Gastroesophageal sphincter (tissue), 4 donors: ENCODE data around the gene XRCC1. TPM values are rescaled to one million over a fixed set of nuclear protein-coding genes. Genes with fewer than 3 reads are reported as not detected.

Experiments
- ATAC-seq: fragments of 150-250 bp; one replicate; pipeline ENCODE4 v1.9.1; 2016; ENCODE audit warnings: mild to moderate bottlenecking, moderate library complexity
- H3K27ac ChIP-seq, 4 donors: fragments of 200-600 bp; sonication (generic) in 3 of 4; 1 replicate in 3 of 4; 2 replicates in 1 of 4; pipeline ENCODE4 v1.5.1; 2016 to 2019
- H3K27me3 ChIP-seq: fragments of 200-600 bp; sonication (generic); one replicate; pipeline ENCODE4 v1.5.1; 2019
- H3K36me3 ChIP-seq, 2 donors: fragments of 200-600 bp; sonication (generic); one replicate each; pipeline ENCODE4 v1.5.1; 2019; ENCODE audit warnings: control low read depth in 1 of 2
- H3K4me1 ChIP-seq, 3 donors: fragments of 200-600 bp; sonication (generic); 1 replicate in 2 of 3; 2 replicates in 1 of 3; pipeline ENCODE4 v1.5.1; 2016 to 2019; ENCODE audit warnings: control low read depth in 2 of 3
- H3K4me3 ChIP-seq, 2 donors: fragments of 200-600 bp; sonication (generic); one replicate each; pipeline ENCODE4 v1.5.1; 2019; ENCODE audit warnings: mild to moderate bottlenecking in 1 of 2, moderate library complexity in 1 of 2
- H3K9me3 ChIP-seq, 3 donors: fragments of 200-600 bp; sonication (generic); one replicate each; pipeline ENCODE4 v1.5.1; 2017 to 2019; ENCODE audit warnings: control low read depth in 2 of 3
- EP300 ChIP-seq: sonication (generic); formaldehyde crosslinking; IDR thresholded peaks from one replicate; pipeline ENCODE4 v1.6.1; 2017; ENCODE audit warnings: antibody characterized with exemption, mild to moderate bottlenecking
- POLR2A ChIP-seq, 2 donors: fragments of 450-650 bp; IDR thresholded peaks; one replicate each; pipeline ENCODE4 v1.6.1; 2017; ENCODE audit warnings: antibody characterized with exemption in 2 of 2, mild to moderate bottlenecking in 2 of 2, moderate library complexity in 1 of 2
- POLR2AphosphoS5 ChIP-seq: sonication (generic); formaldehyde crosslinking; IDR thresholded peaks from one replicate; pipeline ENCODE4 v1.6.1; 2017; ENCODE audit warnings: antibody characterized with exemption
- WGBS, 2 donors: methylation state at CpG; one replicate each; pipeline ENCODE4 v1.1.5; 2018; ENCODE audit warnings: low coverage in 1 of 2; 5-methylcytosine and 5-hydroxymethylcytosine counted together
- total RNA-seq, 4 donors: library from RNA; depleted of rRNA; stranded (reverse); fragments of >200 nt; gene quantifications; one replicate each; pipeline ENCODE4 v1.1.0, GENCODE V29; 2016
- TF ChIP-seq, protein P1 (sequence below), 4 experiments: fragments of 200-600 bp in 2 of 4; fragments of 450-650 bp in 2 of 4; sonication (generic) in 1 of 4; IDR thresholded peaks; one replicate each; pipeline ENCODE4 v1.5.1; 2017 to 2019; ENCODE audit warnings: antibody characterized with exemption in 4 of 4, mild to moderate bottlenecking in 2 of 4, moderate library complexity in 2 of 4

The XRCC1 gene
- total RNA-seq, 4 donors from 2014 or later = 17.9 to 31.0 (median 22.6) TPM

DNA sequence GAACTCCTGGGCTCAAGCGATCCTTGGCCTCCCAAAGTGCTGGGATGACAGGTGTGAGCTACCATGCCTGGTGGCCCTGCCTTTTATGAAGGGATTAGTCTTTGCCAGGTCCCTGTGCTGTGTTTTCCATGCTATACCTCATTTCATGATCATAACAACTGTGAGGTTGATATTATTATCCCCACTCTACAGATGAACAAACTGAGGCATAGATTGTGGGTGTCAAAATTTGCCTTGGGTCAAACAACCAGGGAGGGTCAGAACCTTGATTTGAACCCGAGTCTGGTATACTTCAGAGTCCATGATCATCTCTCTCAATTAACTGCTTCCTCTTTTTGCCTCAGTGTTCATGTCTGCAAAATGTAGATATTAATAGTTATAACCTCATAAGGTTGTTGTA lies 7.2 kb upstream of the XRCC1 start:
- no peak for ATAC-seq
- Histone ChIP-seq H3K9me3 (no peaks in the 10 kb centered on the region), H3K27me3 (no peaks in the 10 kb centered on the region), H3K4me1 (peaks cover 0 to 28% (median 6%) of the 10 kb centered on the region in 3 donors), H3K36me3 (peaks cover 0 to 17% of the 10 kb centered on the region in 2 donors), H3K27ac (no peak overlapping the region), H3K4me3 (no peak overlapping the region)
- TF ChIP-seq POLR2AphosphoS5 (no peak), EP300 (no peak), POLR2A (IDR thresholded peaks at IDR 0.05) (no peak)
- TF ChIP-seq, protein P1, sequence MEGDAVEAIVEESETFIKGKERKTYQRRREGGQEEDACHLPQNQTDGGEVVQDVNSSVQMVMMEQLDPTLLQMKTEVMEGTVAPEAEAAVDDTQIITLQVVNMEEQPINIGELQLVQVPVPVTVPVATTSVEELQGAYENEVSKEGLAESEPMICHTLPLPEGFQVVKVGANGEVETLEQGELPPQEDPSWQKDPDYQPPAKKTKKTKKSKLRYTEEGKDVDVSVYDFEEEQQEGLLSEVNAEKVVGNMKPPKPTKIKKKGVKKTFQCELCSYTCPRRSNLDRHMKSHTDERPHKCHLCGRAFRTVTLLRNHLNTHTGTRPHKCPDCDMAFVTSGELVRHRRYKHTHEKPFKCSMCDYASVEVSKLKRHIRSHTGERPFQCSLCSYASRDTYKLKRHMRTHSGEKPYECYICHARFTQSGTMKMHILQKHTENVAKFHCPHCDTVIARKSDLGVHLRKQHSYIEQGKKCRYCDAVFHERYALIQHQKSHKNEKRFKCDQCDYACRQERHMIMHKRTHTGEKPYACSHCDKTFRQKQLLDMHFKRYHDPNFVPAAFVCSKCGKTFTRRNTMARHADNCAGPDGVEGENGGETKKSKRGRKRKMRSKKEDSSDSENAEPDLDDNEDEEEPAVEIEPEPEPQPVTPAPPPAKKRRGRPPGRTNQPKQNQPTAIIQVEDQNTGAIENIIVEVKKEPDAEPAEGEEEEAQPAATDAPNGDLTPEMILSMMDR (IDR thresholded peaks at IDR 0.05) = no peak
- 77 to 100% methylated on average over 1 of the region's 2 CpGs for WGBS, 2 donors

DNA sequence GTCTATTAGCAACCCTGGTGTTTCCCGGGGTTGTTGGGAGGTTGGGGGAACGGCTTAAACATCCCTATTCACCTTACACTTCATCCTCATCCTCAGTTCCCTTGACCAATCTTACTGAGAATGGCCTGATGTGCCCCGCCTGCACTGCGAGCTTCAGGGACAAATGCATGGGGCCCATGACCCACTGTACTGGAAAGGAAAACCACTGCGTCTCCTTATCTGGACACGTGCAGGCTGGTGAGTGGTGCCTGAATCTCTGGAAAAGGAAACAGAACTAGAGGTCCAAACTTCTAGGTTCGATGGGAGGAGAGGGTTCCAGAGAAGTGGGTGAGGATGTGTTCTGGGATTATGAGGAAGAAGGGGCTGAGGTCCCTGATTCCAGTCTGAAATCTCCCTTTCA lies 6.1 kb upstream of the XRCC1 start:
- Histone ChIP-seq H3K4me1 (peaks cover 0 to 28% (median 6%) of the 10 kb centered on the region in 3 donors), H3K9me3 (no peaks in the 10 kb centered on the region), H3K4me3 (peak overlapping the region in 1 of 2 donors; percentile 54), H3K27me3 (no peaks in the 10 kb centered on the region), H3K36me3 (peaks cover 0 to 10% of the 10 kb centered on the region in 2 donors), H3K27ac (peak overlapping the region in 3 of 4 donors; percentile 64 to 81 (median 75))
- 43 to 60% methylated on average over 1 to 4 of the region's 7 CpGs for WGBS, 2 donors
- ATAC-seq = no peak
- TF ChIP-seq POLR2AphosphoS5 (no peak), POLR2A (IDR thresholded peaks at IDR 0.05) (no peak)
- TF ChIP-seq, protein P1 (IDR thresholded peaks at IDR 0.05) = no peak

DNA sequence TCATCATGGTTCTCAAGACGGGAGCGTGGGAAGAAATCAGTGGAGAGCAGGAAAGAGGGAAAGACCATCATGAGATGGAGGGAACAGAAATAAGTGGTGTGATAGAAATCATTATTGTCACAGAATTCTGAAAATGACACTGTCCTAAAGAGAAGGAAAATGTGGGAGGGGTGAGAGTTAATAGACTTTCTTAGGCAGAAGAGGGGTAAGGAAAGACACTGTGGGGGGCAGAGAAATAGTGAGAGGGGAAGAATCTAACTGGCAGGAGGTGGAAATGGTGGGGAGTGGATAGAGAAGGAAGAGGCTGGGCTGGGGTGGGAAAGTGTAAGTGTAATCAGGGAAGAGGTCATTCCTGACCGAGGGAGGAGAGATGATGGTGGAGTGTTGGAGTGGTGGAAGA lies 3.5 kb upstream of the XRCC1 start:
- Histone ChIP-seq H3K27me3 (no peaks in the 10 kb centered on the region), H3K27ac (no peak overlapping the region), H3K4me1 (peaks cover 0 to 49% (median 10%) of the 10 kb centered on the region in 3 donors), H3K4me3 (no peak overlapping the region), H3K36me3 (peaks cover 0 to under 1% of the 10 kb centered on the region in 2 donors), H3K9me3 (no peaks in the 10 kb centered on the region)
- WGBS, 2 donors = 74 to 85% methylated on average over 3 of the region's 3 CpGs
- no peak for ATAC-seq
- TF ChIP-seq, protein P1 (IDR thresholded peaks at IDR 0.05) = no peak
- TF ChIP-seq POLR2A (IDR thresholded peaks at IDR 0.05) = no peak

DNA sequence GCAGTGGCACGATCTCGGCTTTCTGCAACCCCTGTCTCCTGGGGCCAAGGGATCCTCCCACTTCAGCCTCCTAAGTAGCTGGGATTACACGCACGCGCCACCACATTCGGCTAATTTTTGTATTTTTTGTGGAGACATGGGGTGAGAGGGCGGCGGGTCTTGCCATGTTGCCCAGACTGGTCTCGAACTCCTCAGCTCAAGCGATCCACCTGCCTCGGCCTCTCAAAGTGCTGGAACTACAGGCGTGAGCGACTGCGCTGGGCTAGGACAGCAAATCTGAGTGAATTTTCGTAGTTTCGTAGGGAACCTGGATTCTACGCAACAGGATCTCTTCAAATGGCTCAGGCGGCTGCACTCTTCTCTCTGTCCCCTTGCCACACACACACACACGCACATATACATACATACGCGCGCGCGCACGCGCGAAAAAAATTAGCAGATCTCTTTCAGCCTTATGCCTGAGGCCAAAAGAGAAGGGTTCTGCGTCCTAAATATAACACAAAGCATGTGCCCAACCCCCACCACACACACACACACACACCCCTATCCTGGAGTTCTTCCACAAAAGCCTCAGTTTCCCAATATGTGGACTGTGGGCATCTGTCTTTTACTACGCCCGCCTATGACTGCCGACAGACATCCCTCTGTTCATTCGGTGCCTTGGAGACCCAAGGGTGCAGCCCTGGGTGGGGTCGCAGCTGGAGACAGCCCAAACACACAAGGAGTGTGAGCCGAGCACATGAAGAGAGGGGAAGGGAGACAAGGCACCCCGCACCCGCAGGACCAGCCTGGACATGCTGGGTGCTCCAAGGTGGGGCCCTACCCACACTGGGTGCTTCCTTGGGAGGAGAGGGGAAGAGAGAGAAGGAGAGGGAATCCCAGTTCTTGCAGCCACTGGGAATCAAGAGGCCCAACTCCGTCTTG lies 890 bp upstream of the XRCC1 start:
- H3K4me1 ChIP-seq = peaks cover 0 to 53% (median 6%) of the 10 kb centered on the region in 3 donors
- H3K27me3 ChIP-seq = no peaks in the 10 kb centered on the region
- H3K27ac ChIP-seq = peak overlapping the region; percentile 80 to 88 (median 84)
- no peaks in the 10 kb centered on the region for H3K9me3 ChIP-seq
- no peak for TF ChIP-seq POLR2AphosphoS5
- TF ChIP-seq POLR2A (IDR thresholded peaks at IDR 0.05) = no peak
- TF ChIP-seq, protein P1 (IDR thresholded peaks at IDR 0.05) = no peak
- TF ChIP-seq EP300 = no peak
- WGBS, 2 donors = 59 to 76% methylated on average over 15 to 28 of the region's 37 CpGs
- H3K36me3 ChIP-seq = peaks cover 0 to 23% of the 10 kb centered on the region in 2 donors
- peak; percentile 1 for ATAC-seq
- peak overlapping the region; percentile 83 to 99 for H3K4me3 ChIP-seq
